ENCODE data around the gene LMNA. TPM values are rescaled to one million over a fixed set of nuclear protein-coding genes. Genes with fewer than 3 reads are reported as not detected.

Gene LMNA
- total and polyA plus RNA-seq, 7 donors: 108 to 241 (median 187) TPM

- Histone ChIP-seq H3K36me3 (no peaks in the 10 kb centered on the region), H3K4me1 (peaks cover 0 to 16% (median 12%) of the 10 kb centered on the region in 4 donors), H3K27me3 (peaks cover 0 to 13% (median 0%) of the 10 kb centered on the region in 3 donors), H3K4me3 (no peak overlapping the region), H3K27ac (no peak overlapping the region), H3K9me3 (no peaks in the 10 kb centered on the region)
- TF ChIP-seq EP300 (IDR thresholded peaks at IDR 0.05) (no peak), POLR2A (IDR thresholded peaks at IDR 0.05) (no peak), POLR2AphosphoS5 (IDR thresholded peaks at IDR 0.05) (no peak)
- TF ChIP-seq, protein P1, sequence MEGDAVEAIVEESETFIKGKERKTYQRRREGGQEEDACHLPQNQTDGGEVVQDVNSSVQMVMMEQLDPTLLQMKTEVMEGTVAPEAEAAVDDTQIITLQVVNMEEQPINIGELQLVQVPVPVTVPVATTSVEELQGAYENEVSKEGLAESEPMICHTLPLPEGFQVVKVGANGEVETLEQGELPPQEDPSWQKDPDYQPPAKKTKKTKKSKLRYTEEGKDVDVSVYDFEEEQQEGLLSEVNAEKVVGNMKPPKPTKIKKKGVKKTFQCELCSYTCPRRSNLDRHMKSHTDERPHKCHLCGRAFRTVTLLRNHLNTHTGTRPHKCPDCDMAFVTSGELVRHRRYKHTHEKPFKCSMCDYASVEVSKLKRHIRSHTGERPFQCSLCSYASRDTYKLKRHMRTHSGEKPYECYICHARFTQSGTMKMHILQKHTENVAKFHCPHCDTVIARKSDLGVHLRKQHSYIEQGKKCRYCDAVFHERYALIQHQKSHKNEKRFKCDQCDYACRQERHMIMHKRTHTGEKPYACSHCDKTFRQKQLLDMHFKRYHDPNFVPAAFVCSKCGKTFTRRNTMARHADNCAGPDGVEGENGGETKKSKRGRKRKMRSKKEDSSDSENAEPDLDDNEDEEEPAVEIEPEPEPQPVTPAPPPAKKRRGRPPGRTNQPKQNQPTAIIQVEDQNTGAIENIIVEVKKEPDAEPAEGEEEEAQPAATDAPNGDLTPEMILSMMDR (IDR thresholded peaks at IDR 0.05): no peak
- no peak for DNase-seq
- intact Hi-C loops (cut with DNase I): no loop called here
- WGBS, 2 donors: 71 to 72% methylated on average over 5 of the region's 5 CpGs
Measured at GRCh38 chr1:156073740-156074139, 40.8 kb upstream of the LMNA start.

- intact Hi-C loops (cut with DNase I): no loop called here
Measured at GRCh38 chr1:156074661-156075060, 39.9 kb upstream of the LMNA start.

DNA sequence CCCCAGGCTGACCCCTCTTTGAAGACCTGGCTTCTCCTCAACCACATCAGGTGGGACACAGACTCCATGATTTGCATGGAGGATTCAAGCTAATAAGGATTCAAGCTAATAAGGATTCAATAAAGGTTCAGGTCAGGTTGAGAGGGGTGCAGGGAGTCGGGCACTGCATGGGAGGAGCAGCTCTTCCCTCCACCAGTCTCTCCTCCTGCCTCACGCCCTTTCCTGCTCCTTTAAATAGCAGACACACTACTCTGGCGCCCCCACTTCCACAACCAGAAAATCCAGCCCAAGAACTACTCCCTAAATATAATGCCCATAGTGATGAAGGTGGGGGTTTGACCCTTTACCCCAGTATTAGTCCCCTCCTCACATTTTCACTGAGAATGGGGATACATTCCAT lies 39.3 kb upstream of the LMNA start:
- intact Hi-C loops (cut with DNase I): no loop called here
- no peaks in the 10 kb centered on the region for H3K36me3 ChIP-seq
- H3K9me3 ChIP-seq: no peaks in the 10 kb centered on the region
- TF ChIP-seq, protein P1 (IDR thresholded peaks at IDR 0.05): no peak
- TF ChIP-seq POLR2AphosphoS5 (IDR thresholded peaks at IDR 0.05) (no peak), POLR2A (IDR thresholded peaks at IDR 0.05) (no peak), EP300 (IDR thresholded peaks at IDR 0.05) (no peak)
- WGBS, 2 donors: 37 to 50% methylated on average over 3 of the region's 3 CpGs
- H3K27me3 ChIP-seq: peaks cover 0 to 13% (median 0%) of the 10 kb centered on the region in 3 donors
- H3K4me3 ChIP-seq: no peak overlapping the region
- H3K27ac ChIP-seq: no peak overlapping the region
- no peak for DNase-seq
- peaks cover 0 to 16% (median 12%) of the 10 kb centered on the region in 4 donors for H3K4me1 ChIP-seq

More at GRCh38 chr1:156074661-156075060, 39.9 kb upstream of the LMNA start:
- no peaks in the 10 kb centered on the region for H3K36me3 ChIP-seq
- no peak overlapping the region for H3K4me3 ChIP-seq
- peaks cover 0 to 13% (median 0%) of the 10 kb centered on the region in 3 donors for H3K27me3 ChIP-seq
- H3K27ac ChIP-seq: no peak overlapping the region
- WGBS, 2 donors: 50 to 66% methylated on average over 8 of the region's 8 CpGs
- no peak for TF ChIP-seq EP300 (IDR thresholded peaks at IDR 0.05)
- TF ChIP-seq, protein P1 (IDR thresholded peaks at IDR 0.05): no peak
- TF ChIP-seq POLR2AphosphoS5 (IDR thresholded peaks at IDR 0.05): no peak
- TF ChIP-seq POLR2A (IDR thresholded peaks at IDR 0.05): no peak
- H3K4me1 ChIP-seq: peaks cover 0 to 16% (median 12%) of the 10 kb centered on the region in 4 donors
- DNase-seq: no peak
- H3K9me3 ChIP-seq: no peaks in the 10 kb centered on the region

GRCh38 chr1:156075775-156076204 lies 38.7 kb upstream of the LMNA start:
- 73 to 76% methylated on average over 4 of the region's 4 CpGs for WGBS, 2 donors
- Histone ChIP-seq H3K4me3 (peak overlapping the region in 3 of 4 donors; percentile 48 to 71 (median 66)), H3K27me3 (peaks cover 0 to 9% (median 0%) of the 10 kb centered on the region in 3 donors), H3K36me3 (no peaks in the 10 kb centered on the region), H3K9me3 (no peaks in the 10 kb centered on the region), H3K27ac (peak overlapping the region in 2 of 4 donors; percentile 59 to 73), H3K4me1 (peaks cover 0 to 16% (median 12%) of the 10 kb centered on the region in 4 donors)
- intact Hi-C loops (cut with DNase I): no loop called here
- TF ChIP-seq, protein P1 (IDR thresholded peaks at IDR 0.05): no peak
- TF ChIP-seq POLR2A (IDR thresholded peaks at IDR 0.05) (no peak), EP300 (IDR thresholded peaks at IDR 0.05) (no peak), POLR2AphosphoS5 (IDR thresholded peaks at IDR 0.05) (no peak)
- no peak for DNase-seq

Measured in sigmoid colon (tissue), 7 donors.